Stimulated activated CD4-positive, alpha-beta T cell treated with anti-CD3 and anti-CD28 coated beads, TNF-alpha, amount 100 ng/mL, for 4 hours (primary cell): ENCODE results near the gene ZNF423.

Experiments used
- DNase-seq, 3 experiments: peaks; one replicate each; pipeline ENCODE4 v3.0.0-alpha.2; 2020; ENCODE audit warnings: low read depth in 3 of 3

The ZNF423 gene

GRCh38 chr16:49754495-49755312, 101.2 kb downstream of the ZNF423 start:
- no peak for DNase-seq

GRCh38 chr16:49750341-49751000, 105.4 kb downstream of the ZNF423 start:
- DNase-seq, result no peak

DNA sequence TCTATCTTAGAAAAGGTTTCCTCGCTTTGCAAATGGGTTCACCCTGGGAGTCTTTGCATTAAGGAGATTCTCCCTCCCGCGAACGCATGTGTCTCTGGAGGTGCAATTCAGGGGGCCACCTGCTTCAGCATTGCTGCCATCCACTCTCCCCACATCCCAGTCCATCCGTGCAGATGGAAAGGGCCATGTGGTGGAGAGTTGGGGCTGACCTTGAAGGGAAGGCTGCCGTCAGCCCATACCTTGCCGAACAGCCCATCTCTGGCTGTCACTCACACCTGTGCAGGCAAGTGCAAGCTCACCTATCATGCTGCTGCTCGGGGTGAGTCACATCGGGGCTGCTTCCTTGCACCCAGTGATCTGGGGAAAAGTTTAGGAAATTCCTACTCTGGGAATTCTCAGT, 106.1 kb downstream of the ZNF423 start:
- no peak for DNase-seq

GRCh38 chr16:49748322-49748721, 107.6 kb downstream of the ZNF423 start:
- no peak for DNase-seq

- no peak for DNase-seq
Measured at GRCh38 chr16:49747654-49748053, 108.3 kb downstream of the ZNF423 start.

DNA sequence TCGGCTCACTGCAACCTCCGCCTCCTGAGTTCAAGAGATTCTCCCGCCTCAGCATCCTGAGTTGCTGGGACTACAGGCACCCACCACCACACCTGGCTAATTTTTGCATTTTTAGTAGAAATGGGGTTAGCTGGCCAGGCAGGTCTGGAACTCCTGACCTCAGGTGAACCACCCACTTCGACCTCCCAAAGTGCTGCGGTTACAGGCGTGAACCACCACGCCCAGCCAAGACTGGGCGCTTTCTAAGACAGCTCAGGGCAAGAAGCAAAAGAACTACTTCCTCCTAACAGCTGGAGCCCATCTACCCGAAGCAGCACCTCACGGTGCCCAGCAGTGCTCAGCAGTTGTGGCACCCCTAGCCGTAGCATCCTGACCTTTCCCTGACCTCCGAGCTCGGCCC, 109.4 kb downstream of the ZNF423 start:
- DNase-seq, result no peak

GRCh38 chr16:49745311-49745747, 110.6 kb downstream of the ZNF423 start:
- DNase-seq, result no peak

- no peak for DNase-seq
Measured at GRCh38 chr16:49744244-49745220, 111.4 kb downstream of the ZNF423 start.

- DNase-seq, result no peak
Measured at GRCh38 chr16:49743658-49744057, 112.3 kb downstream of the ZNF423 start.

- no peak for DNase-seq
Measured at GRCh38 chr16:49743203-49743464, 112.8 kb downstream of the ZNF423 start.

- DNase-seq, result no peak
Measured at GRCh38 chr16:49742428-49743202, 113.3 kb downstream of the ZNF423 start.

- DNase-seq, result no peak
Measured at GRCh38 chr16:49740256-49740655, 115.7 kb downstream of the ZNF423 start.

DNA sequence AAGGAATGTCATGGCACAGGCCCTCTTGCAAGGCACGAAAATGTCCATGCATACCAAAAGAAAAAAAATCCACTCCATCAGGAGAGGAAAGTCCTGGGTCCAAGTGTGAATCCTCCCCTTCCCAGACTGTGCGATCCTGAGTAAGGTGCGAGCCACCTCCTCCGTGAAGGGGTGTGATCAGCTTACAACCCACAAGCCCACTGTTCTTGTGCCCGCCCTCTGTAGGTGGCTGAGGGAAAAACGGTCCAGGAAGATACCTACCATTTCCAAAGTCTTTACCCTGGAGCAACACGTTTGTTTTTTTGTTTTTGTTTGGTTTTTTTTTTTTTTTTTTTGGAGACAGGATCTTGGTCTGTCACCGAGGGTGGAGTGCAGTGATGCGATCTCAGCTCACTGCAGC, 116.5 kb downstream of the ZNF423 start:
- no peak for DNase-seq

DNA sequence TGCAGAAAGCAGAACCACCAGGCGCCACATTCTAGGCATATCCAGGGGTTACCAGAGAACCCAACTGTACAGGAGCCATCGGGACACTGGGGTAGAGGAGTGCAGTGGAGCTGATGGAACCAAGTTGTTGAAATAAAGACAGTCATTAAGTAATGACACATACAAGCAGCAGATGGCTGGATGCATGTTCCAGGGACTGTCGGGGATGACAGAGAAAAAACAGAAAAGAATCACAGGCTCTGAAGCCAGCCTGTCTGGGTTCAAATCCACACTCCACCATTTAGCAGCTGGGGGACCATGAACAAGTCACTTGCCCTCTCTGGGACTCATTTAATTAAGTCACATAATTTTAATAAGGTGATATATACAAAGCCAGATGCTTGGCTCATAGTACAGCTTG, 117.1 kb downstream of the ZNF423 start:
- no peak for DNase-seq

- DNase-seq, result no peak
Measured at GRCh38 chr16:49738001-49738400, 117.9 kb downstream of the ZNF423 start.

GRCh38 chr16:49737541-49737940, 118.4 kb downstream of the ZNF423 start:
- DNase-seq, result no peak

- no peak for DNase-seq
Measured at GRCh38 chr16:49734331-49734730, 121.6 kb downstream of the ZNF423 start.

DNA sequence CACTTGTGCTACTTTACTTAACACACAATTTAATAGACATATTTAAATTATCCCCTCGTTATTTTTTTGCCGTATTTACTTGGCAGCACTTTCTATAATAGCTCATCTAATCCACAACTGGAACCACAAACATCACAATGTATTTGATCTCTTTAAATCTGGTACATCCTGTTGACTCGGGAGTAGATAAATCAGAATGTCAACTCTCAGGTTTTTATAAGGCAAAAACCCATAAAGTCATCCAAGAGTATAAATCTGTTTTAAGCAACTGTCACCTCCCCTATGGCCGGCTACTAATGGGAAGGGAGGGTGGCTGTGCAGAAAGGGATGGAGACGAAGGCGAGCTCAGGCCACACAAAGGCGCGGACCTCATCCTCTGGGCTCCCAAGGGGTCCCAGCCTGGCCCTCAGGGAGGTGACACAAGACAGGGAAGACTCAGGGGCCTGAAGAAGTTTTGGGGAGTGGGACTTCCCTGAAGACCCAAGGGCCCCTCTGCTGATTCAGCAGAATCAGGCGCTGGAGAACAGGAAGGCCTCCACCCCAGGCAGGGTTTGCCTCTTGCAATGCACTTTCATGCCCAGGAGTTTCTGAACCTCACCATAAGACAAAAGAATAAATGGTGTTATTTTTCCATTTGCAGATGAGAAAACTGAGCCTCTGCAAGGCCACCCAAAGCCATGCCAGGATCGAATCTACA, 122.5 kb downstream of the ZNF423 start:
- DNase-seq, result no peak

DNA sequence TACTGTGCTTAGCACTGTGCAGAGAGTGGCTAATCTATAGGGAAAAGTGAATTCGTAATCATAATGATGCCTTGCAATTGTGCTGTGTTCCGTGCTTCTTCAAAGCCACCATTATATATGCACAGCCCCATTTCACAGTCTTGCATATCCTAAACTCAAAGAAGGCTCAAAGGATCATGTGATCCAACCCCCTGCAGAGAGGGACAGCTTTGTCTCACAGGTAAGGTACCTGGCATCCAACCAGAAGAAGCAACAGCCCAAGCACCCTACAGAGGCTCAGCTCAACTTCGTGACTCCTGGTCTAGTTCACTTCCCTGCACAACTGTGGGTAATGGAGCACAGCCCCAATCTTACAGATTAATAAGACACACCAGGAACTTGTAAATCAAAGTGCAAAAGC, 124.0 kb downstream of the ZNF423 start:
- no peak for DNase-seq

DNA sequence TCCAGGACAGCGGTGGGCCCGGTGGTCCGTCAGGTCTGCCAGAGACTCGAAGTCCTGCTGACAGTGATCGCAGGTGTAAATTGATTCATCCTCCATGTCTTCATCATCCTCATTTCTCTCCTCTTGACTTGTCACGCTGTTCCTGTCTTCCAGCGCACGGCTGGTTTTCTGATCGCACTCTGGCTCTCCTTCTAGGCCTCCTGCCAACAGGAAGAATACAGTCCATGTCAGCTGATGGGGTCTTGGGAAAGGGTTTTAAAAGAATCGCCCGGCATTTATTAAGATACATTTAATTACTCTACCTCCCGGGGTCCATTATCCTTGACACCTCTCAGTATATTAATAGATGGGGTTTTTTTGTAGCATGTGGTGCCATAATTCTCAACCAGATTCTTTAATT, 125.1 kb downstream of the ZNF423 start:
- no peak for DNase-seq

GRCh38 chr16:49727611-49728010, 128.3 kb downstream of the ZNF423 start:
- DNase-seq, result no peak
